GM13976 (cell line): Measurements from ENCODE around the gene TMEFF2.
"Not testable (repeated sequence)": the region's sequence is repeated elsewhere in the genome, so short reads cannot be mapped to it uniquely, and the experiment has no call there.

ENCODE experiments used
- DNase-seq: peaks from one replicate; pipeline ENCODE4 v3.0.0; 2012; ENCODE audit warnings: low spot score
- CTCF ChIP-seq: IDR thresholded peaks from 2 replicates; pipeline ENCODE4 v1.5.1; 2012; ENCODE audit warnings: borderline replicate concordance, mild to moderate bottlenecking; ENCODE audit not compliant: insufficient read depth; ENCODE audit errors: extremely low read depth, missing control alignments, control extremely low read depth
- in situ Hi-C: fragments of 300-500 bp; cut with MboI; formaldehyde crosslinking; loops from one replicate; pipeline ENCODE4 v1.12.0; 2022; ENCODE audit warnings: low sequenced_read_pairs, mixed read lengths, inconsistent platforms; ENCODE audit not compliant: unreplicated experiment

Gene TMEFF2

GRCh38 chr2:191927319-191927867, 267.3 kb downstream of the TMEFF2 start:
- in situ Hi-C loops: no loop called here
- no peak for TF ChIP-seq CTCF
- no peak for DNase-seq

- DNase-seq: no peak
- in situ Hi-C loops: no loop called here
- no peak for TF ChIP-seq CTCF
Observed at GRCh38 chr2:191926671-191927070, 268.1 kb downstream of the TMEFF2 start.

GRCh38 chr2:191923652-191923997, 271.1 kb downstream of the TMEFF2 start:
- no peak for DNase-seq
- in situ Hi-C loops: no loop called here
- no peak for TF ChIP-seq CTCF

GRCh38 chr2:191922736-191923651, 271.7 kb downstream of the TMEFF2 start:
- in situ Hi-C loops: no loop called here
- no peak for TF ChIP-seq CTCF
- DNase-seq: peak; percentile 73

- DNase-seq, in situ Hi-C loops: not testable (repeated sequence)
Observed at GRCh38 chr2:191921650-191922049, 273.1 kb downstream of the TMEFF2 start.

GRCh38 chr2:191920502-191920901, 274.2 kb downstream of the TMEFF2 start:
- no peak for TF ChIP-seq CTCF
- DNase-seq: no peak
- in situ Hi-C loops: no loop called here

- in situ Hi-C loops: no loop called here
- TF ChIP-seq CTCF: no peak
- no peak for DNase-seq
Observed at GRCh38 chr2:191917967-191918651, 276.6 kb downstream of the TMEFF2 start.
